Loucy (cell line): Measurements from ENCODE around the gene AFF3.

Experiments used
- EZH2phosphoT487 ChIP-seq: fragments of 200-600 bp; IDR thresholded peaks from 2 replicates; pipeline ENCODE4 v1.6.1; 2018; ENCODE audit warnings: antibody characterized with exemption, mild to moderate bottlenecking, moderate library complexity, borderline replicate concordance
- TF ChIP-seq, protein P1 (sequence below): fragments of 200-600 bp; sonication (generic); conservative IDR thresholded peaks from 2 replicates; pipeline ENCODE4 v1.5.1; 2014; ENCODE audit warnings: mild to moderate bottlenecking, antibody characterized with exemption, low read length

DNA sequence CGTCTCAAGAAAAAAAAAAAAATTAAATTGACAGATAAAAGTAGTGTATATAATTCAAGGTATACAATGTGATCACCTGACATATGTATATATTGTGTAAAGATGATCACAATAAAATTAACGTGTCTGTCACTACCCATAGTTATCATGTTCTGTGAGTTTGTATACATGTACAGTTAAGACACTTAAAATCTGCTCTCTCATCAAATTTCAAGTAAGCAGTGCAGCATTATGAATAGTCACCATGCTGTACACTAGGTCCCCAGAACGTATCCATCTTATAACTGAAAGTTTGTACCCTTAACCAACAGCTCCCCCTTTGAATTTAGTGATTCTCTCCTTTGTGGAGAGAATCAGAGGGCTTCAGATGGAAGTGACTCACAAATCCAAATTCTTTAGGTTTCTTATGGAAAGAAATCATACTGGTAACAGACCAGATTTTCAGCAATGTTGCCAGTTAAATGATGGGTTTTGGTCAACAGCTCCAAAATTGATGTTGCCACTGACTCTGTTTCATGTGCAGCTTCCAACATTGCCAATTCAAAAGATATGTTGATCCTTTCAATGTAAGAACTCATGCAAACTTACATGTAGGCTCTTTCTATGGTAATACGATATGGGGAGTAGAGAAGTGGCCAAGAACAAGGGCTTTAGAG lies 281.5 kb downstream of the AFF3 start:
- TF ChIP-seq, protein P1, sequence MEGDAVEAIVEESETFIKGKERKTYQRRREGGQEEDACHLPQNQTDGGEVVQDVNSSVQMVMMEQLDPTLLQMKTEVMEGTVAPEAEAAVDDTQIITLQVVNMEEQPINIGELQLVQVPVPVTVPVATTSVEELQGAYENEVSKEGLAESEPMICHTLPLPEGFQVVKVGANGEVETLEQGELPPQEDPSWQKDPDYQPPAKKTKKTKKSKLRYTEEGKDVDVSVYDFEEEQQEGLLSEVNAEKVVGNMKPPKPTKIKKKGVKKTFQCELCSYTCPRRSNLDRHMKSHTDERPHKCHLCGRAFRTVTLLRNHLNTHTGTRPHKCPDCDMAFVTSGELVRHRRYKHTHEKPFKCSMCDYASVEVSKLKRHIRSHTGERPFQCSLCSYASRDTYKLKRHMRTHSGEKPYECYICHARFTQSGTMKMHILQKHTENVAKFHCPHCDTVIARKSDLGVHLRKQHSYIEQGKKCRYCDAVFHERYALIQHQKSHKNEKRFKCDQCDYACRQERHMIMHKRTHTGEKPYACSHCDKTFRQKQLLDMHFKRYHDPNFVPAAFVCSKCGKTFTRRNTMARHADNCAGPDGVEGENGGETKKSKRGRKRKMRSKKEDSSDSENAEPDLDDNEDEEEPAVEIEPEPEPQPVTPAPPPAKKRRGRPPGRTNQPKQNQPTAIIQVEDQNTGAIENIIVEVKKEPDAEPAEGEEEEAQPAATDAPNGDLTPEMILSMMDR, result no peak
- no peak for TF ChIP-seq EZH2phosphoT487
